HG03354 (cell line): ENCODE results near the gene GINS2.

Experiments used
- ATAC-seq: cut with Tn5 transposase; IDR thresholded peaks from one replicate; pipeline ENCODE4 v1.9.1; 2021; ENCODE audit warnings: mild to moderate bottlenecking; ENCODE audit not compliant: unreplicated experiment, poor library complexity, severe bottlenecking

Gene GINS2

GRCh38 chr16:85658504-85659326 lies 30.0 kb downstream of the GINS2 start:
- no peak for ATAC-seq

- no peak for ATAC-seq
These were observed 30.8 kb downstream of the GINS2 start for GRCh38 chr16:85657996-85658395.

GRCh38 chr16:85657267-85657650 lies 31.5 kb downstream of the GINS2 start:
- no peak for ATAC-seq

- no peak for ATAC-seq
These were observed 32.1 kb downstream of the GINS2 start for GRCh38 chr16:85656351-85657266.

- ATAC-seq, result no peak
These were observed 33.3 kb downstream of the GINS2 start for GRCh38 chr16:85655216-85656129.

GRCh38 chr16:85654251-85655095 lies 34.3 kb downstream of the GINS2 start:
- no peak for ATAC-seq

GRCh38 chr16:85653290-85653891 lies 35.4 kb downstream of the GINS2 start:
- no peak for ATAC-seq

- ATAC-seq, result no peak
These were observed 36.1 kb downstream of the GINS2 start for GRCh38 chr16:85652431-85653221.

- no peak for ATAC-seq
These were observed 36.9 kb downstream of the GINS2 start for GRCh38 chr16:85651629-85652430.

- no peak for ATAC-seq
These were observed 37.7 kb downstream of the GINS2 start for GRCh38 chr16:85650844-85651628.

- no peak for ATAC-seq
These were observed 38.5 kb downstream of the GINS2 start for GRCh38 chr16:85650135-85650843.

GRCh38 chr16:85649411-85650134 lies 39.2 kb downstream of the GINS2 start:
- no peak for ATAC-seq

GRCh38 chr16:85648805-85649204 lies 39.9 kb downstream of the GINS2 start:
- ATAC-seq, result no peak

GRCh38 chr16:85648070-85648714 lies 40.6 kb downstream of the GINS2 start:
- no peak for ATAC-seq

GRCh38 chr16:85646976-85647375 lies 41.8 kb downstream of the GINS2 start:
- no peak for ATAC-seq
